Endothelial cell of umbilical vein (primary cell): ENCODE measurements around the gene PIEZO2. TPM values are rescaled to one million over a fixed set of nuclear protein-coding genes. Genes with fewer than 3 reads are reported as not detected.

Experiments
- BruUV-seq: library from RNA; stranded (reverse); fragments of 400-500 nt; replicated peaks from 2 replicates; lab custom pipeline; 2021; lab: Mats Ljungman, UMichigan
- CTCF ChIA-PET: fragments of 300-600, 350-600 bp; sonication (Branson Sonifier 250); formaldehyde crosslinking; loops from one replicate; lab custom pipeline; 2021; ENCODE audit warnings: antibody characterized with exemption, inconsistent platforms; lab: Charles Lee
- POLR2A ChIA-PET: fragments of 300-600, 350-600 bp; sonication (Branson Sonifier 250); formaldehyde crosslinking; loops from one replicate; lab custom pipeline; 2021; ENCODE audit warnings: antibody characterized with exemption, inconsistent platforms; lab: Charles Lee
- DNase-seq: peaks from one replicate; pipeline ENCODE4 v3.0.0-alpha.2; 2011; ENCODE audit warnings: low read depth, low spot score
- FAIRE-seq: peaks from 2 replicates; lab custom pipeline; 2011; peaks lifted over from hg19 to GRCh38; lab: Jason Lieb, UNC
- H2AFZ ChIP-seq: 2 replicates; pipeline ENCODE4 v1.6.0; 2012; ENCODE audit warnings: low read depth, low read length, control low read depth, inconsistent platforms
- H3K27ac ChIP-seq: 2 replicates; pipeline ENCODE4 v1.5.1; 2011; ENCODE audit warnings: low read depth, mild to moderate bottlenecking, control low read depth, low read length, moderate library complexity; ENCODE audit not compliant: insufficient read depth
- H3K27me3 ChIP-seq, 2 experiments: 2 replicates each; pipeline versions ENCODE4 v1.6.0 to v1.6.1; 2011; ENCODE audit warnings: low read length in 2 of 2, mixed read lengths in 1 of 2; ENCODE audit not compliant: control insufficient read depth in 2 of 2, insufficient read depth in 2 of 2
- H3K36me3 ChIP-seq, 2 experiments: 2 replicates in 1 of 2; 3 replicates in 1 of 2; pipeline ENCODE4 v1.5.1; 2011; ENCODE audit warnings: low read length in 2 of 2, mild to moderate bottlenecking in 1 of 2, moderate library complexity in 1 of 2; ENCODE audit not compliant: control insufficient read depth in 2 of 2, insufficient read depth in 2 of 2; ENCODE audit errors: extremely low read depth in 1 of 2
- H3K4me1 ChIP-seq: 3 replicates; pipeline ENCODE4 v1.5.1; 2011; ENCODE audit warnings: mild to moderate bottlenecking, low read length; ENCODE audit not compliant: control insufficient read depth, insufficient read depth; ENCODE audit errors: extremely low read depth
- H3K4me2 ChIP-seq: 2 replicates; pipeline ENCODE4 v1.6.1; 2011; ENCODE audit warnings: low read length, control low read depth, mixed read lengths; ENCODE audit not compliant: insufficient read depth
- H3K4me3 ChIP-seq, 3 experiments: fragments of 200-600 bp in 1 of 3; sonication (generic), shearing (Covaris generic) in 1 of 3; replicated peaks in 1 of 3; 2 replicates each; pipeline ENCODE4 v1.5.1; 2011 to 2016; ENCODE audit warnings: control low read depth in 3 of 3, low read length in 3 of 3, mild to moderate bottlenecking in 2 of 3, inconsistent platforms in 1 of 3, low read depth in 1 of 3, moderate library complexity in 1 of 3; ENCODE audit not compliant: insufficient read depth in 1 of 3
- H3K79me2 ChIP-seq: 2 replicates; pipeline ENCODE4 v1.6.0; 2012; ENCODE audit warnings: low read length, inconsistent platforms; ENCODE audit not compliant: control insufficient read depth, insufficient read depth
- H3K9ac ChIP-seq: replicated peaks from 2 replicates; pipeline ENCODE3; 2011; ENCODE audit warnings: low read length, control low read depth; ENCODE audit not compliant: insufficient read depth; ENCODE audit errors: extremely low read depth
- H3K9me1 ChIP-seq: replicated peaks from 3 replicates; pipeline ENCODE4 v1.6.0; 2011; ENCODE audit warnings: mild to moderate bottlenecking, low read length; ENCODE audit not compliant: control insufficient read depth, insufficient read depth; ENCODE audit errors: extremely low read depth
- H3K9me3 ChIP-seq: replicated peaks from 2 replicates; pipeline ENCODE4 v1.5.1; 2012; ENCODE audit warnings: low read length, inconsistent platforms; ENCODE audit not compliant: control insufficient read depth, insufficient read depth
- H4K20me1 ChIP-seq: replicated peaks from 2 replicates; pipeline ENCODE3; 2011; ENCODE audit warnings: mild to moderate bottlenecking, low read length; ENCODE audit not compliant: control insufficient read depth, insufficient read depth; ENCODE audit errors: extremely low read depth
- CTCF ChIP-seq, 2 donors: IDR thresholded peaks; 1 replicate in 1 of 2; 2 replicates in 1 of 2; pipeline ENCODE4 v1.5.1; 2011; ENCODE audit warnings: low read length in 2 of 2, mild to moderate bottlenecking in 2 of 2, moderate library complexity in 2 of 2, control low read depth in 1 of 2, inconsistent platforms in 1 of 2, low read depth in 1 of 2; ENCODE audit not compliant: insufficient read depth in 1 of 2; ENCODE audit errors: extremely low read depth in 1 of 2
- EZH2 ChIP-seq: IDR thresholded peaks from 2 replicates; pipeline ENCODE4 v1.6.1; 2012; ENCODE audit warnings: borderline replicate concordance, low read depth, mild to moderate bottlenecking, moderate library complexity, low read length, inconsistent platforms; ENCODE audit not compliant: severe bottlenecking
- FOS ChIP-seq: IDR thresholded peaks from 2 replicates; pipeline ENCODE4 v1.6.1; 2011; ENCODE audit warnings: mild to moderate bottlenecking, low read length, moderate library complexity, borderline replicate concordance; ENCODE audit not compliant: insufficient read depth
- GATA2 ChIP-seq: IDR thresholded peaks from 2 replicates; pipeline ENCODE4 v1.7.0; 2011; ENCODE audit warnings: low read depth, mild to moderate bottlenecking, moderate library complexity, mixed read lengths, low read length; ENCODE audit not compliant: insufficient read length, insufficient read depth
- JUN ChIP-seq: IDR thresholded peaks from 2 replicates; pipeline ENCODE4 v1.6.1; 2011; ENCODE audit warnings: borderline replicate concordance, low read depth; ENCODE audit not compliant: insufficient read length, insufficient read depth
- MAX ChIP-seq: IDR thresholded peaks from 2 replicates; pipeline ENCODE4 v1.6.1; 2011; ENCODE audit not compliant: insufficient read depth, insufficient read length
- MYC ChIP-seq: IDR thresholded peaks from one replicate; pipeline ENCODE4 v1.6.1; 2011; ENCODE audit warnings: mild to moderate bottlenecking, low read depth, low read length
- POLR2A ChIP-seq: IDR thresholded peaks from 2 replicates; pipeline ENCODE4 v1.6.1; 2012; ENCODE audit warnings: low read depth, mild to moderate bottlenecking, control low read depth, low read length
- POLR2AphosphoS5 ChIP-seq: IDR thresholded peaks from 2 replicates; pipeline ENCODE4 v1.6.1; 2012; ENCODE audit warnings: low read depth, mild to moderate bottlenecking, control low read depth, low read length, moderate library complexity; ENCODE audit not compliant: insufficient read depth
- dilution Hi-C: fragments of 300-500 bp; cut with MboI; formaldehyde crosslinking; loops from one replicate; pipeline ENCODE4 v1.15.0; 2019; ENCODE audit warnings: low sequenced_read_pairs; ENCODE audit not compliant: extremely low pct_ligation_motif_present
- intact Hi-C: fragments of 100-400 bp; cut with micrococcal nuclease; formaldehyde crosslinking; loops from one replicate; pipeline ENCODE4 v1.10.0; 2022
- polyA plus RNA-seq, 4 experiments: library from polyadenylated mRNA; depleted of rRNA in 3 of 4; stranded (reverse) in 3 of 4; unstranded in 1 of 4; fragments of >200 nt; gene quantifications; 2 replicates each; pipeline versions ENCODE4 v1.2.1 to v1.2.3, GENCODE V29; 2011 to 2012; ENCODE audit warnings: missing spikeins in 1 of 4
- total RNA-seq: library from RNA; stranded (reverse); gene quantifications from 2 replicates; pipeline ENCODE4 v1.2.3, GENCODE V29; 2021

PIEZO2 gene
- total and polyA plus RNA-seq, 2 donors (not counting 3 experiments of a cell fraction or from before 2014, with no cell fraction given) = 1.7 to 11.2 TPM

DNA sequence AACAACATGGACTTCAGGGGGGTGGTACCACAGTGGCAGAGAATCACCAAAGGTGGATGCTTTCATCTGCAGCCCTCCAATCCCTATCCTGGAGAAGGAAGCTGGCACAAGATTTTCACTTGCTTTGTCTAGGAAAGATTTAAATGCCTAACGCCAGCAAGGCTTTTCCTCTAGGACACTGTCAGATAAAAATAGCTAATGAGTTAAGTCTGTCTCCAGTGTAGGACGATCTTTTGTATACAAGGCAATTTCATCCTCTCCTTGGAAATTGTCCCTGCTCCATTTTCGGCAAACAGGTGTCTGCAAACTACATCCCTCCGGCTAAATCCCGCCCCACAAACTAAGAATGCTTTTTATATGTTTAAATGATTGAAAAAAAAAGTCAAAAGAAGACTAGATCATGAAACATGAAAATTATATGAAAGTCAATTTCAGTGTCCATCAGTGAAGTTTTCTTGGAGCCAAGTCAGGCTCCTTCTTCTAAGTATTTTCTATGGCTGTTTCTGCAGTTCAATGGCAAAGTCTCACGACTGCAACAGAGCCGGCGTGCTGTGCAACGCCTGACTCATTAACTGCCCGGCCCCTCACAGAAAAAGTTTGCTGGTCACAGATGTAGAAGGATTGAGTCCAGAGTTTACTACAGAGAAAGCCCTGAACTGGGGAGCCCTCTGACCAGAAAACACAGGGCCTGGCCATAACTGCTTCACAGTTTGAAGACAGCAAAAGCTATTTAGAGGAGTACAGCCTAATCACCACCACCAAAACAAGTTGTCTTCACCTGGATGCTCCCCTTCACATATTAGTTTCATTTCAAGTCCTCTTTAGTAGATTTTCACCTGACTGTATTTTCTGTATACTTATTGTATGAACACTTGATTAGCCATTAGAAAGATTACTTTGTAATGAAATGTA, 52.3 kb downstream of the PIEZO2 start:
- H3K4me2 ChIP-seq = no peak overlapping the region
- no TSS peak for BruUV-seq
- H3K36me3 ChIP-seq = no peaks in the 10 kb centered on the region

More for the DNA sequence above, 52.3 kb downstream of the PIEZO2 start:
- dilution Hi-C loops (no loop called here), intact Hi-C loops (no loop called here)
- H3K27ac ChIP-seq = no peak overlapping the region
- DNase-seq (no peak), FAIRE-seq (no peak)
- H3K79me2 ChIP-seq = no peaks in the 10 kb centered on the region
- peaks cover 0 to 2% of the 10 kb centered on the region in 2 experiments for H3K27me3 ChIP-seq
- ChIA-PET CTCF (interaction anchor here (0.5 kb wide), 1 partner anchor 631 kb away, joined by 3 read pairs; no protein-coding TSS in a partner anchor), POLR2A (no interaction called here)
- H3K9me1 ChIP-seq = no peaks in the 10 kb centered on the region
- H4K20me1 ChIP-seq = no peaks in the 10 kb centered on the region
- no peak for TF ChIP-seq EZH2
- TF ChIP-seq MAX = no peak
- no peak for TF ChIP-seq POLR2A
- no peak for TF ChIP-seq POLR2AphosphoS5
- no peak for TF ChIP-seq FOS
- TF ChIP-seq CTCF (IDR thresholded peaks at IDR 0.05; ENCODE audit: extremely low read depth in 1 of 2, insufficient read depth in 1 of 2, low read depth in 1 of 2, low read length in 2 of 2) = no peak
- no peak for TF ChIP-seq JUN
- TF ChIP-seq GATA2 = no peak
- TF ChIP-seq MYC = no peak
- H3K9ac ChIP-seq = no peak overlapping the region
- no peak overlapping the region for H3K4me3 ChIP-seq
- H3K9me3 ChIP-seq = no peaks in the 10 kb centered on the region
- no peak overlapping the region for H2AFZ ChIP-seq
- peaks cover 17% of the 10 kb centered on the region for H3K4me1 ChIP-seq
